GM12801 (cell line): ENCODE data around the gene PEA15.

Source experiments
- CTCF ChIP-seq: IDR thresholded peaks from one replicate; pipeline ENCODE4 v1.5.1; 2011; ENCODE audit warnings: control low read depth; ENCODE audit not compliant: insufficient read length; ENCODE audit errors: extremely low read depth

Gene PEA15

DNA sequence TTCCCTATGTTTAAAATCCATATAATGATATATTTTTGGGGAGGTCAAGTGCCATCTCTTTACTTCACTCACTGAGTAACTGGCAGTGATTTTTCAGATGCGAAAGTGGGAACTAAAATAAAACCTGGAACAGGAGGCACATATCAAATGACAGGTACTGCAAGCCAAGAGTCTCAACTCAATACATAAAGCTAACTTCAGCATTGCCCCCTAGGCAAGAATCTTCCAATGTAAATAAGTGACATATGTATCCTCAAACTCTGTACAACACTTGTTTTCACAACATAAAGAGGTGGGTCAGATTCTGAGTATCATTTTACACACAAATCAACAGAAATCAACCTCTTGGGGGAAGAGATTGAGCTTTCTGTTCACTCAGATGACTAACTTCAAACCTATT is 39.0 kb downstream of the PEA15 start:
- TF ChIP-seq CTCF, result no peak

GRCh38 chr1:160245434-160245833 is 40.2 kb downstream of the PEA15 start:
- TF ChIP-seq CTCF, result no peak

DNA sequence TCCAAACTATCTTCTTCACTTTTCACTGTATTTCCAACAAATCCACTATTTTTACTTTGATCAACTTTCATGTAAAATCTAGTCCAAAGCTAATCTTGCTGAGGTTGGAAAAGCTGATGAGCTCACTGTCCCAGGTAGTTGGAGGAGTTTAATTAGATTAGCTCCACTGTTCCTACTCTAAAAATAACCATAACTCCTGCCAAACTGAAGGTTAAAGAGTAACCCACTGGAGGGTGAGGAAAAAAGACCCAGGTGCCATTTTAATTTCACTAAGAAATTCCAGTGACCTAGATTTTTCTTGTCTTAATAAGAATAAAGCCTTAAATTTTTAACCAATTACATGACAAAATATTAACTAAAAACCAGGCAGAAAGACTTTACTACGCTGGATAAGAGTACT is 41.9 kb downstream of the PEA15 start:
- no peak for TF ChIP-seq CTCF

DNA sequence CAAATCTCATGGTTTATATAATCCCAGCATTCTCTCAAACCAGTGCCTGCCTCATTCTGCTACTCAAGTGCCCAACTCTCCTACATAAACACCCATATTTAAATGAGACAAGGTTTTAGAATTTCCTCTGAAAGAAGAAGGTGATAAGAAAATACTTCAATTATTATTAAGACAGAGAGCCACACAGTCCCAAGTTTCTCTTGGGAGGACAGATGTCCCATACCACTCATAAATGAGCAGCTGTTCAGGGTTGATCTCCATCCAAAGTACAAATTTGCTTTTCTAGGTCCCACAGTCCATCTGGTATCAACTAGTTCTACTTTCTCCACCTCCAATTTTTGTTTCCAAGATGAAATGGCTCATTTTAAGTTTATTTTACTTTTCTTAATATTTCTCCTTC is 45.8 kb downstream of the PEA15 start:
- TF ChIP-seq CTCF, result no peak

GRCh38 chr1:160251687-160252526 is 46.7 kb downstream of the PEA15 start:
- no peak for TF ChIP-seq CTCF

DNA sequence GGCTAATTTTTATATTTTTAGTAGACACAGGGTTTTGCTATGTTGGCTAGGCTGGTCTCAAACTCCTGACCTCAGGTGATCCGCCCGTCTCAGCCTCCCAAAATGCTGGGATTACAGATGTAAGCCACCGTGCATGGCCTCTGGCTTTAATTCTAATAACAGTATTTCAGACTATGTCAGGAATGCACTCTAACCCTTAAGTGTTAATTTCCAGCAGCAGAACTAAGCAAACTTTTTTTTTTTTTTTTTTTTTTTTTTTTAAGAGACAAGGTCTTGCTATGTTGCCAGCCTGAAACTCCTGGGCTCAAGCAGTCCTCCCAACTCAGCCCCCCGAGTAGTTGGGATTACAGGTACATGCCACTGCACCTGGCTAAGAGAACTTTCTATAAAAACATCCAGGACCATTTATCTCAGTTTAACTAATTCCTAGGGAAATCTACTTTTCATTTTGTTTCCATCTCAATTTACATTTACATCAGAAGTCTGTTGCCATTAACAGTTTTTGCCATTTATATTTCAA is 50.7 kb downstream of the PEA15 start:
- TF ChIP-seq CTCF, result no peak

GRCh38 chr1:160256396-160257046 is 51.3 kb downstream of the PEA15 start:
- TF ChIP-seq CTCF, result no peak
